HTERT RPE-1 (cell line): ENCODE data around the gene RPSA.
"Not testable (repeated sequence)": the region's sequence is repeated elsewhere in the genome, so short reads cannot be mapped to it uniquely, and the experiment has no call there.

Source experiments
- in situ Hi-C: fragments of 300-500 bp; cut with MboI; formaldehyde crosslinking; loops from 4 replicates; pipeline ENCODE4 v1.14.3; 2020; ENCODE audit warnings: low sequenced_read_pairs

Gene RPSA

DNA sequence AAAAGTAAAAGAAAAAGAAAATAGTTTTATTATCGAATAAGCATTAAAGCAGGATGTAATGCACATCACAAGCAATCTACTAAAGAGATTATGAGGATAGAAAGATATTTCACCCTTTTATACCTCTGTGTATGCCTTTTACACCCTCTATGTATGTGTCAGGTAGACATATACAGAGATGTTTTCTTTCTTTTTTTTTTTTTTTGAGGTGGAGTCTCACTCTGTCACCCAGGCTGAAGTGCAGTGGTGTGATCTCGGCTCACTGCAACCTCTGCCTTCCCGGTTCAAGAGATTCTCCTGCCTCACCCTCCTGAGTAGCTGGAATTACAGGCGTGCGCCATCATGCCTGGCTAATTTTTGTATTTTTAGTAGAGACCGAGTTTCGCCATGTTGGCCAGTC is 47.4 kb downstream of the RPSA start:
- in situ Hi-C loops = not testable (repeated sequence)

DNA sequence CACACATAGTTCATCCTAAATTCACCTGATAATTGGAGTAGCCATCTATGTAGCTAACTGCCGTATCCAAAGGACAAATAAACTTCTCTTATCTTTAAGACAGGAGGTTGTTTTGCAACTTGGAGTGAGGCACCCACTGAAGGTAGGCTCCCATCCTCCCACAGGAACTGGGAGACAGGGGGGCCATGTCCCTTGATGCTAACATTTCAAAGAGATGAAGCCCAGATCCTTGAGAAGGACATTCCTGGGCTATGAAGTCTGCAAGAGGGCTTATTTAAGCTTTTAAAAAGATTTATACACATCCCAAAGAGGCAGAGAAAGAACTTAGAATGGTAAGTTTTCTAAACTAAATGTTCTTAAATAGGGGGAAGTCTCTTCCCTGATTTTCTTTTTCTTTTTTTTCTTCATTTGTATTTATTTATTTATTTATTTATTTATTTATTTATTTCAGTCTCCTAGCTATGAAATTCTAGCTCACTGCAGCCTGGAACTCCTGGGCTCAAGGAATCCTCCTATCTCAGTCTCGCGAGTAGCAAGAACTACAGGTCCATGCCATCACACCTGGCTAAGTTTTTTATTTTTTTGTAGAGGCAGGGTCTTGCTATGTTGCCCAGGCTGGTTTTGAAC is 48.2 kb downstream of the RPSA start:
- in situ Hi-C loops = no loop called here

DNA sequence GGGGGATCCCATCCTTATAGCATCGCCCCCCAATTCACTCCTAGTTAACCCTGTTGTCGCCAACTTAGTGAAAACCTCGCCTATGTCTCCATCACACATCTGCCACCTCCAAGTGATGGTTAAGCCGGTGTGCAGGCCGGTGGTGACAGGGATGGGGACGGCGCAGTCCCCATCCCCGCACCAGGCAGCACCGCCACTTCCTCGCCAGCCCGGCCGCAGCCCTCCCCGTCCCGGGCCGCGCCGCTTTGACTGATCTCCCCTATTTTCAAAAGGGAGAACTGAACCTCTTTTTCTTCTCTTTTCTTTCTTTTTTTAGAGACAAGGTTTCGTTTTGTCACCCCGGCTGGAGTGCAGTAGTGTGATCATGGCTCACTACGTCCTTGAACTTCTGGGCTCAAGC is 49.6 kb downstream of the RPSA start:
- in situ Hi-C loops = no loop called here

DNA sequence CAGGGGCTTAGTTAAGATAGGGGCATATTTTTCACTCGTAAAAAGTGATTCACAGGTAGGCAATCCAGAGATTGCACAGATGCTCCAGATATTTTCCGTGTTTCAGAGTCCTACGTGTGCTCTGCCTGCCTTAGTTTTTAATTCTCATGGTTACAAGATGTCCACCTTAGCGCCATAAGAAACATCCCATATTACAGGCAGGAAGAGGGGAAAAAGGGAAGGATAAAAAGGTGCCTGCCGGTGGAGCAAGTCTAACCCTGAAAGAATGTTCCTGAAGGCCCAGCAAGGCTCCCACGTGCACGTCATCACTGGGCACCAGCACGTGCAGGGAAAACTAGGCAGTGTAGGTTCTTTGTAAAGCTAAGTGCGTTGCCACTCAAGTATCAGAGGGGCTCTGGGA is 50.8 kb downstream of the RPSA start:
- in situ Hi-C loops = no loop called here

DNA sequence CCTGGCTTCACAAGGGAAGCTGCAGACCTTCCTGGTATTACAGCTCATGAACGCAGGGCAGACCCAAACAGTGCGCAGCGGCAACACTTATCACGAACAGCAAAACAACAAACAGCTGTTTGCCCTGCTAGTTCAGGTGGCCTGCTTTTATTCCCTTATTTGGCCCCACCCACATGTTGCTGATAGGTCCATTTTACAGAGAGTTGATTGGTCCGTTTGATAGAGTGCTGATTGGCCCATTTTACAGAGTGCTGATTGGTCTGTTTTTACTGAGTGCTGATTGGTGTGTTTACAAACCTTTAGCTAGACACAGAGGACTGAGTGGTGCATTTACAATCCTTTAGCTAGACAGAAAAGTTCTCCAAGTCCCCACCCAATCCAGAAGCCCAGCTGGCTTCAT is 52.1 kb downstream of the RPSA start:
- in situ Hi-C loops = not testable (repeated sequence)

DNA sequence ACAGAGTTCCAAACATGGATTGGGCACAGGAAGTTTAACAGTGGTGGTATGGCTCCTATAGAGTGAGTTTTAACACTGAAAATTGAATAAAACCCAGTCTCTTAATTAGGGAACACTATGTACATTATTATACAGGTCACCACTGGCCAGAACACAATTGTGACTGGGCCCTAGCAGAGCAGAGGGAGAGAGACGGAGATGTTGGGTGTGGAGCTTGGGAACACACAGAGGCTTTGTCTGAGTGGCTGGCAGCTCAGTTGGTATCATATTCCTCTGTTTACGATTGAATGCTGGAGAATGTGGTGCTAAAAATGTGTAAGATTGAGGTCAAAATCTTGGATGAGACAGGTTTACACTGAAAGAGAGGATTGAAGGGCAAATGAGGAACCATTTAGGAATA is 54.2 kb downstream of the RPSA start:
- in situ Hi-C loops = no loop called here
